HCT116 (cell line): ENCODE measurements around the gene CERT1.

ENCODE experiments used
- CTCF ChIP-seq, 3 experiments: fragments of 200-600 bp in 1 of 3; sonication (generic) in 1 of 3; IDR thresholded peaks in 2 of 3; conservative IDR thresholded peaks in 1 of 3; 2 replicates each; pipeline ENCODE4 v1.5.1; 2012 to 2017; ENCODE audit warnings: low read depth in 2 of 3, low read length in 2 of 3, antibody characterized with exemption in 1 of 3, borderline replicate concordance in 1 of 3, control low read depth in 1 of 3, mild to moderate bottlenecking in 1 of 3, mixed read lengths in 1 of 3, mixed run types in 1 of 3, moderate library complexity in 1 of 3; ENCODE audit not compliant: insufficient read depth in 1 of 3
- MAX ChIP-seq: IDR thresholded peaks from 2 replicates; pipeline ENCODE4 v1.6.1; 2012
- POLR2A ChIP-seq: IDR thresholded peaks from 2 replicates; pipeline ENCODE4 v1.7.0; 2011; ENCODE audit warnings: borderline replicate concordance; ENCODE audit not compliant: insufficient read depth, insufficient read length; ENCODE audit errors: extremely low read depth
- REST ChIP-seq: IDR thresholded peaks from 2 replicates; pipeline ENCODE4 v1.6.1; 2012; ENCODE audit warnings: low read depth
- SIN3A ChIP-seq: IDR thresholded peaks from 2 replicates; pipeline ENCODE4 v1.6.1; 2012; ENCODE audit warnings: low read depth
- ZNF274 ChIP-seq: fragments of 200-500 bp; sonication (Bioruptor generic); IDR thresholded peaks from 2 replicates; pipeline ENCODE4 v1.6.1; 2014; ENCODE audit warnings: mild to moderate bottlenecking, low read depth, low read length, inconsistent platforms

- TF ChIP-seq CTCF (IDR thresholded peaks at IDR 0.05 in 2 of 3, conservative IDR thresholded peaks at IDR 0.05 in 1 of 3; ENCODE audit: borderline replicate concordance in 1 of 3, insufficient read depth in 1 of 3, low read depth in 2 of 3, low read length in 2 of 3) (no peak), MAX (no peak), REST (no peak), SIN3A (no peak), POLR2A (no peak), ZNF274 (no peak)
Observed at GRCh38 chr5:75342836-75343235, 168.6 kb downstream of the CERT1 start.
